Stimulated activated CD8-positive, alpha-beta memory T cell treated with anti-CD3 and anti-CD28 coated beads, Interleukin-15, amount 100 ng/mL, for 24 hours (primary cell): ENCODE measurements around the gene SMYD4.
"Not testable (repeated sequence)": the region's sequence is repeated elsewhere in the genome, so short reads cannot be mapped to it uniquely, and the experiment has no call there.

Experiments
- DNase-seq: peaks from one replicate; pipeline ENCODE4 v3.0.0-alpha.2; 2020; ENCODE audit warnings: low read depth

SMYD4 gene

DNA sequence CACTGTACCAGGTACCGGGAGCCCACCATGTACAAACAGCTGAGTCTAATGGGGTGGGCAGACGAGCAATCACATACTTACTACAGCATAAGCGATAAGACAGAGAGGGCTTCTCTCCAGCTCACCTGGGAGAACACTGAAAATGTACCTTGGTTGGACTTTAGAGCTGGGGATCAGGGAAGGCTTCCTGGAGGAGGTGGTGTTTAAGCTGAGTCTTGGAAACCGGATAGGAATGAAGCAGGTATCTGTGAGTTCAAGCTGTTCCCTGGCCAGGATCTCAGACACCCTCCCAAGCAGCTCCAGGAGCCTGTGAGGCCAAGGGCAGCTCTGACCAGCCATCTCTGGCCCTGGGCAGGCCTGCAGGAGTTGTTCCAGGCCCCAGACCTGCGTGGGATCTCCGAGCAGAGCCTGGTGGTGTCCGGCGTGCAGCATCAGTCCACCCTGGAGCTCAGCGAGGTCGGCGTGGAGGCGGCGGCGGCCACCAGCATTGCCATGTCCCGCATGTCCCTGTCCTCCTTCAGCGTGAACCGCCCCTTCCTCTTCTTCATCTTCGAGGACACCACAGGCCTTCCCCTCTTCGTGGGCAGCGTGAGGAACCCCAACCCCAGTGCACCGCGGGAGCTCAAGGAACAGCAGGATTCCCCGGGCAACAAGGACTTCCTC lies 75.8 kb downstream of the SMYD4 start:
- no peak for DNase-seq

DNA sequence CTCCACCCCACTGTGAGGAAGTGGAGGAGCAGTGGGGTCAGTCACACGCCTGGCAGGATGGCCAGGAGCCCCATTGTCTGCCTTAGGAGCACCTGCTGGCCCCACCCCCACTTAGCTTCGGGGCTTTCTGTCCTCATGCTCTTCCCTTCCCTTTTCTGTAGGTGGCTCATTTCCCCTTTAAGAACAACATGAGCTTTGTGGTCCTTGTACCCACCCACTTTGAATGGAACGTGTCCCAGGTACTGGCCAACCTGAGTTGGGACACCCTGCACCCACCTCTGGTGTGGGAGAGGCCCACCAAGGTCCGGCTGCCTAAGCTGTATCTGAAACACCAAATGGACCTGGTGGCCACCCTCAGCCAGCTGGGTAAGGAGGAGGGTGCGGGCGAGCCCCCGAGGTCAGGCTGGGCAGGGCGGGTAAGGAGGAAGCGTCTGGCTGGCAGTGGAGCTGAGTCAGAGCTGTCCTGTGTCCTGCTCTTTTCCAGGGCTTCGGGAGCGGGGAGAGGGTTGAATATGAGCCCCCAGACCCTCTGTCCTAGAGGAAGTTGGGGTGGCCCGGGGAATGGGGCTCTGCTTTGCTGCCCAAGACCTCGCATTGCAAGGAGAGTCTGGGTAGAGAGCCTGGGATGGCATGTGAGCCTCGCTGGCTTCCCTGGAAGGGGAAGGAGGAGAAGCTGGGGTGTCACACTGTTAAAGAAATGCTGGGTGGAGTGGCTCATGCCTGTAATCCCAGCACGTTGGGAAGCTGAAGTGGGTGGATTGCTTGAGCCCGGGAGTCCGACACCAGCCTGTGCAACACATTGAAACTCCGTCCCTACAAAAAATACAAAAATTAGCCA lies 77.1 kb downstream of the SMYD4 start:
- DNase-seq, result no peak

DNA sequence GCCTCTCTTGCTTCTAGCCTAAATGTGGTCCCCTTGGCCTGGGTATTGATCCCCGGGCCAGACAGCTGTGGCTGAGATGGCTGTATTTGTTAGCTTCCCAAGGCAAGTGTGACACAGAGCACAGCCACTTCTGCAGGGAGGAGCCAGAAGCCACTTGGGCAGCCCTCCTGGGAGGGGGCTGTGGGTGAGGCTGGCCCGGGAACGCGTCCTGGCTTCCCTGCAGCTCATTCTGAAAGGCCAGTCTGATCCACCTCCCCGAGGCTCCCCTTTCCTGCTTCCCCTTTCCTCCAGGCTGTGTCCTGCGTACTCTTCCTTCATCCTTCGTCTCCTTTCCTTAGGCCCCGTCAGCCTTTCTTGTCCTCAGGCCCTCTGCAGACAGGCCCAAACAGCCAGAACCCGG lies 79.1 kb downstream of the SMYD4 start:
- no peak for DNase-seq

DNA sequence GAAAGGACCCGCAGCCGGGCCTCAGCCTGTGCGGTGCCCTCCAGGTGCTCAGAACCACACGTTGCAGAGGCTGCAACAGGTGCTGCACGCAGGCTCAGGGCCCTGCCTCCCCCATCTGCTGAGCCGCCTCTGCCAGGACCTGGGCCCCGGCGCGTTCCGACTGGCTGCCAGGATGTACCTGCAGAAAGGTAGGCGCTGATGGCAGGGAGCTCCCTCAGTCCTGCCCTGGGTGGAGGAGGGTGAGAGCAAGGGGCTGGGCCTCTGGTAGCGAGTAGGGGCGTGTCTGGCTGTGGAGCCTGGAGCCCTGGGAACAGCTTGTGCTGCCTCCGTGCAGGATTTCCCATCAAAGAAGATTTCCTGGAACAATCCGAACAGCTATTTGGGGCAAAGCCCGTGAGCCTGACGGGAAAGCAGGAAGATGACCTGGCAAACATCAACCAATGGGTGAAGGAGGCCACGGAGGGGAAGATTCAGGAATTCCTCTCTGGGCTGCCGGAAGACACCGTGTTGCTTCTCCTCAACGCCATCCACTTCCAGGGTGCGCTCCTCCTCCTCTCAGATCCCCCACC lies 82.6 kb downstream of the SMYD4 start:
- no peak for DNase-seq

DNA sequence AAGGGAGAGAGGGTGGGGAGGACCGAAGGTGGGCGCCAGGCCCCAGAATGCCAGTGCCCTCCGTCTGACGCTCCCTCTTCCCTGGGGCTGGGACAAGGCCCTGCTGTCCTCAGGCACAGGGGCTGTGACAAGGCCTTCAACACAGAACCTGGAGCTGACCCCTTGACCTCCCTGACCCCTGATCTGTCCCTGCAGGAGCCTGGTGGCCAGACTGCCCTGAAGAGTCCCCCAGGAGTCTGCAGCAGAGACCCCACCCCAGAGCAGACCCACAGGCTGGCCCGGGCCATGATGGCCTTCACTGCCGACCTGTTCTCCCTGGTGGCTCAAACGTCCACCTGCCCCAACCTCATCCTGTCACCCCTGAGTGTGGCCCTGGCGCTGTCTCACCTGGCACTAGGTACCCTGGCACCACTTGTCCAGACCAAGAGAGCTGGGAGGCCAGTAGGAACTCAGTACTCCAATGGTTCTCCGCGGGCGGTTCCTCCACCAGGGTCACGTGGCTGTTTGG lies 84.1 kb downstream of the SMYD4 start:
- DNase-seq, result no peak

DNA sequence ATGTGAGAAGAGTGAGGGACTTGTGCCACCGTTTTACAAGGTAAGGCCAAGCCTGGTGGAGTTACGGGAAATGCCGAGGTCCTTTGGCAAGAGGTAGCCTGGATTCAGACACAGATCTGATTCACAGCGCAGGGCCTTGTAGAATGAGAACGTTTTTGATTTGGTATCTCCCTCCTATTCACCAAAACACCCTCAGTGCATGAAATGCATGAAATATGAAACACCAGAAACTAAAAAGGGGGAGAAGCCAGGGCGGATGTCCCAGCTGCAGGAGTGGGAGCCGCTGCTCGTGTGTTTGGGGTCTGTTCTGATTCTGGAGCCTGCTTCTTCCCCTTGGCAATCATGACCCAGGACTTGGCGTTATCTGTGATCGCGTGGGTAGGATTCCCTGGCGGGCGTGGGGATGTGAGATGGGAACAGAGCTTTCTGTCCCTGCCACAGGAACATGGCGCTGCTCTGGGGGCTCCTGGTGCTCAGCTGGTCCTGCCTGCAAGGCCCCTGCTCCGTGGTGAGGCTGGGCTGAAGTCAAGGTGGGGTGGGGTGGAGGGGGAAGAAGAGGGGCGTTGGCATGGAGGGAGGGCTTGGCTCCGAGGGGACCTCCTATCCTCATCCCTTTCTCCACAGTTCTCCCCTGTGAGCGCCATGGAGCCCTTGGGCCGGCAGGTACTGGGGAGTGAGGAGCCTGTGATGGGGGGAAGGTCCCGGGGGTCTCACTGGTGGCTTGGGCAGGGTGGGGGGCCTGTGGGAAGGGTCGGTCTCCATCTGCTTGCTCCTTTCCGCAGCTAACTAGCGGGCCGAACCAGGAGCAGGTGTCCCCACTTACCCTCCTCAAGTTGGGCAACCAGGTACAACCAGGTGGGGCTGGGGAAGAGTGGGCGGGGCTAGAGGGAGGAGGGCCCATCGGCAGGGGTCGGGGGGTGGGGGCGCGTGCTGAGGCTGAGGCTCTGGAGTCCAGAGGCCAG lies 84.9 kb downstream of the SMYD4 start:
- no peak for DNase-seq

DNA sequence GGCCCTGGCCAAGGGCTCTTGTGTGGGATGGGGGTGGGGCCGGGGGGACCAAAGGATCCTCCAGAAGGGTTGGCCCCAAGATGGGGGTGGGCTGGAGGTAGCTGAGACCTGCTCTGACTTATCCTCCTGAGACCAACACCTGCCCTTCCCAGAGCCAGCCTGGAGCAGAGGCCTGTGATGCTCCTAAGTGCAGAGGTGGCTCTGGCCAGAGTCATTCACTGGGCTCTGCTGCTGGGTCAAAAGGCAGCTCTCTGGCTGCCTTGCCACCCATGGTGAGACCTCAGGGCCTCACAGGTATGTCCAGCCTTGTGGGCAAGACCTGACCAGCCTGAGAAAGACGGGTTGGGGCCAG lies 86.6 kb downstream of the SMYD4 start:
- DNase-seq, result no peak

DNA sequence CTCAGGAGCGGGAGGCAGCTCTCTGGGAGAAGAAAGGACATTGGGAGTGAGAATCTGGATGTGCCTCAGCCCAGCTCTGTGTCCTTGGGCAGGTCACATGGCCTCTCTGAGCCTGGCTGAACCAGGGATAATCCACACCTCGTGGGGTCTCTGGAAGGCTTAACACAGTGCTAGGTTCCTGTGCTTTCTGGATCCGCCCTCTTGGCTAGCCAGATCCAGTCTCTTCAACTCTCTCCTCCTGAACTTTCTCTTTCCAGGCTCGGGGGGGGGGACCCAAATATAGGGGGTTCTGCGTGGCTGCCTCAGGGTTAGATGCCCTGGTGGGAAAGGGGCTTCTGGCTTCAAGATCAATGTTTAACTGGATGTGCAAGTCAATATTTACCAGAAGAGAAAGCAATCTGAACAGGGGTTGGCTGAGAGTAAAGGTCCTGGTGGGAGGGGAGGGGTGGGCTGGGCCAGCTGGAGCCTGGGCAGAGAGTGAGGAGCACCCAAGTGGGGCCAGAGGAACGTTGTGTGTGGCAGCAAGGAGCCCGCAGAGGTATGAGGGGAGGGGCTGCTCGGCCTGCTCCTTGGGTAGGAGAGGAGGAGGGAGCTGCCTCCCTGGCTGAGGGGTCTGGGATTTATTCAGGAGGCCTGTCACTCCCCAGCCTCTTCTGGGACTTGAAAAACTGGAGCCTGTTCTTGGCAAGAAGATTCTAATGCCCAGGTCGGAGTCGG lies 87.2 kb downstream of the SMYD4 start, which contains the start of gene SERPINF2:
TSS of gene SERPINF2 (plus strand) at position 501 of the 717 bp plus-strand sequence. CDS start 2,125 bp downstream, outside the sequence.
- no peak for DNase-seq

DNA sequence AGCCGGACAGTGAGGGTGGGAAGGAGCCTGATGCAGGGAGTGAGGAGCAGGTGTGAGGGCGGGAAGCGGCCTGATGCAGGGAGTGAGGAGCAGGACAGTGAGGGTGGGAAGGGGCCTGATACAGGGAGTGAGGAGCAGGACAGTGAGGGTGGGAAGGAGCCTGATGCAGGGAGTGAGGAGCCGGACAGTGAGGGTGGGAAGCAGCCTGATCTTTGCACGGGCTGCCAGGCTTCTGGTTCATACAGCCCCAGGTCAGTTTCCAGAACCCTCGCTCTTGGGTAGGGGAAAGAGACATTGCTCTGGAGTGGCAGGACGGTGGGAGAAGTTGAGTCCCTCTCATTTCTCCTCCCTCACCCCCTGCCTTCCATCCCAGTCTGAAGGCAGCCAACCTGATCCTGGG lies 87.8 kb downstream of the SMYD4 start:
- not testable (repeated sequence) for DNase-seq

DNA sequence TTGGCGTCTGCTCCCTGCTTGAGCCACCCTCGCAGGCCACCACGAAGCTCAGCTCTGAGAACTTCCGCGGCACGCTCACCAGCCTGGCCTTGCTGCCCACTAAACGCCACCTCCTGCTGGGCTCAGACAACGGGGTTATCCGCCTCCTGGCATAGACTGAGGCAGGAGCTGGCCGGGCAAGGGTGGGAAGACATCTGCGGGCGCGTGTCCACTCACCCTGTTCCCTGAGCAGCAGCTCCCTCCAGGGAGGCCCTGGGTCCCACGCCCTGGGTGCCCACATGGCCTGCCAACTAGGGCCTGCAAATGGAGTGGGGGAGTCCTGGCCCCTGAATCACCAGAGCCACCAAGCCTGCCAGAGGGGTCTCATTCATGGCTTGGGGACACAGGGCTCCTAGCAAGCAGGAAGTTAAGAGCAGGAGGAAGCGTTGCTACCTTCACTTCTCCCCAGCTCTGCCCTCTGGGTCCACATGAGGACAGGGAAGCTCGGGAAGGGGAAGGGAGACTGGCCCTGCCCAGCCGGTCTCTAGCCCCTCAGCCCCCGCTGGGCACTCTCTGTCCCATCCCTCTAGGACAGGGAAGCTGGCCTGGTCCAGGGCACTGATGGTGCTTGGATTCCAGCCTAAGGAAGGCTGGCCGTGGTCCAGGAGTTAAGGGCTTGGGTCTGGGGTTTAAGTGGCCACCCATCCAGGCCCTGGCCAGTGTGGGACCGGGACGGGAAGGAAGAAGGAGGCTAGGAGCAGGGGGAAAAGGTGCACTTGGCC lies 92.0 kb downstream of the SMYD4 start:
- no peak for DNase-seq

DNA sequence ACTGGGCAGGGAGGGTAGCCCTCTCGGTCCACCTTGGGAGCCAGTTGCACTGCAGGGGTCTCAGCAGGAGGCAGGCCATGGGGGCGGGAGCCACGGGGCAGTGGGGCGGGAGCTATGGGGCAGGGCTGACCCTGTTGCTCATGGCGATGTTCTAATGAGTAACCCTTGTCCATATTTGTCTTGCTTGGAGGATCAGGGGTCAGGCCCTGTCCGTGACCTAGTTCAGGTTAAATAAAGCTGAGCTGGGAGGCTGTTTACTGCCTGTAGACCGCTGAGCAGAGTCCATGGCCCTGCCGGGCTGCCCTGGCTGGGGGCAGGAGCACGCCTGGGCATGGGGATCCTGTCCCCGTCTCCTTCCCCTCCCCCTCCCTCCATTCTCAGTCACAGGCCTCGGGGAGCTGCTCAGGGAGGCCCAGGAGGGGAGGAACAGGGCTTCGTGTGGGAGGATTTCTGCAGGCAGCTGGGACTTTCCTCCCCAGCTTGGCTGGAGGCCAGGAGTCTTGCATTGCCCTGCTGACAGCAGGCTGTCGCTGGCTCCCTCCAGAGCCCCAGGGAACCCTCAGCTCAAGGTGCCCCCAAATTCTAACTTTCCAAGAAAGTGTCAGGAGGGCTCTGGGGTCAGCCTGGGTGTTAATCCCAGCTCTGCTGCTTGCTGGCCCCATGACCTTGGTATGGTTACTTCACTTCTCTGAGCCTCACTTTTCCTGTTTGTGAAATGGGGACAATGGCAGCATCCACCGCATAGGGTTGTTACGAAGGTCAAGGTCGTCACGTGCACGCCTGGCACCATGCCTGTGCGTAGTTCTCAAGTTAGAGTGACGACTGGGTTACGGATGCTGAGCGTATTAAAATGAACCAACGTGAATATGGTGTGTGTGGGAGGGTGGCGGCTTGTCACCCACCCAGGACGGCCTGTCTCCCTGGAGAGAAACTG lies 93.1 kb downstream of the SMYD4 start:
- DNase-seq, result no peak

DNA sequence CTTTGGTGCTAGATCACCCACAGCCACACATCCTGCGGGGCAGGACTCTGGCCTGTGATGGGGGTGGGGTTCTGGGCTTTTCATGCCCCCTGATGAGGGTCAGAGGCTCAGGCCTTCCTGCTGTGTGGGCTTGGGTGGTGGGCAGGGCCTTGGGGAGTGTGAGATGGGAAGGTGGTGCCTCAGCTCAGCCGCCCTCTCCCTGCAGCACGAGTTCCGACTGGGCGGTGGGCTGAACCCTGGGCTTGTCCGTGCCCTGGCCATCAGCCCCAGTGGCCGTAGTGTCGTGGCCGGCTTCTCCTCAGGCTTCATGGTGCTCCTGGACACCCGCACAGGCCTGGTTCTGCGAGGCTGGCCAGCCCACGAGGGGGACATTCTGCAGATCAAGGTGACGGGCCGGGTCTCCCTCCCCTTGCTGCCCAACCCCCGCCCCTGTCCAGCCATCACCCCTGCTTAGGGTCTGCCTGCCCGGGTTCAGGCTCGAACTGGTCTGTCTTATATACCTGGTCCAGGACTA lies 93.8 kb downstream of the SMYD4 start:
- DNase-seq, result no peak

DNA sequence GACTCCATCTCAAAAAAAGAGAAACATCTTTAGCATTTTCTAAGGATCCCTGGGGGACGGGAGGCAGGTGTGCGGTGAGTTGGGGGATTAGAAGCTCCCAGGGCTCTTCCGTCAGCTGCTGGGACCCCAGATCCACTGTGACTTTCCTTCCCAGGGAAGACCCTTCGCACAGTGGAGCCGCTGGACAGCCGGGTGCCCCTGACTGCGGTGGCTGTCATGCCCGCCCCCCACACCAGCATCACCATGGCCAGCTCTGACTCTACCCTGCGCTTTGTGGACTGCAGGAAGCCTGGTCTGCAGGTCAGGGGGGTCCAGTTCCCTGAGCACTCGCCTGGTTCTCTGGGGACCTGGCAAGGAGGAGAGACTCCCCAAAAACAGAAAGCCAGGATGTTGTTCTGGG lies 94.3 kb downstream of the SMYD4 start:
- DNase-seq, result no peak

DNA sequence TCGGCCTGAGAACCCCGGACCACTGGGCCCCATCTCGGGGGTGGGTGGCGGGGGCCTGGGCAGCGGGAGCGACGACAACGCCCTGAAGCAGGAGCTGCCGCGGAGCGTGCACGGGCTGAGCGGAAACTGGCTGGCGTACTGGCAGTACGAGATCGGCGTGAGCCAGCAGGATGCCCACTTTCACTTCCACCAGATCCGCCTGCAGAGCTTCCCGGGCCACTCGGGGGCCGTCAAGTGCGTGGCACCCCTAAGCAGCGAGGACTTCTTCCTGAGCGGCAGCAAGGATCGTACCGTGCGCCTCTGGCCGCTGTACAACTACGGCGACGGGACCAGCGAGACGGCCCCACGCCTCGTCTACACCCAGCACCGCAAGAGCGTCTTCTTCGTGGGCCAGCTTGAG lies 95.9 kb downstream of the SMYD4 start:
- no peak for DNase-seq

DNA sequence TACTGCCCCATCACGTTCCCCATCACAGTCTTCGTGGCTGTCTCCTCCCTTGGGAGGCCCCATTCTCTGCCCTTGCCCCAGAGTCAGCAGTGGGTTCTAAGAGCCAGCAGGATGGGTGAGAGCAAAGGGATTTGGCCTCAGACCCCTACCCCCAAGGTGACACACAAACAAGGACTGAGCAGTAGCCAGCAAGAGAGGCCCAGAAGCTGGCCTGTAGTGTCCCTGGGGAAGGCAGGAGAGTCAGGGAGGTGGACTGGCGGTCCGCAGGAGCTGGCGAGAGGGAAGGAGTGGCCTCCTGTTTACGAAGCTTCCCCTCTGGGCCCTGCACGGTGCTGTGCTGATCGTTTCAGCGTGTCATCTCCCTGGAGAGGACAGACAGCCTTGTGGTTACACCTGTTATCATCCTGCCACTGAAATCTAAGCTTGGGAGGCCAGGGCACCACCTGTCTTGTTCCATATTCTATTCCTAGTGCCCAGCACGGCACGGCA lies 96.8 kb downstream of the SMYD4 start:
- DNase-seq, result no peak

DNA sequence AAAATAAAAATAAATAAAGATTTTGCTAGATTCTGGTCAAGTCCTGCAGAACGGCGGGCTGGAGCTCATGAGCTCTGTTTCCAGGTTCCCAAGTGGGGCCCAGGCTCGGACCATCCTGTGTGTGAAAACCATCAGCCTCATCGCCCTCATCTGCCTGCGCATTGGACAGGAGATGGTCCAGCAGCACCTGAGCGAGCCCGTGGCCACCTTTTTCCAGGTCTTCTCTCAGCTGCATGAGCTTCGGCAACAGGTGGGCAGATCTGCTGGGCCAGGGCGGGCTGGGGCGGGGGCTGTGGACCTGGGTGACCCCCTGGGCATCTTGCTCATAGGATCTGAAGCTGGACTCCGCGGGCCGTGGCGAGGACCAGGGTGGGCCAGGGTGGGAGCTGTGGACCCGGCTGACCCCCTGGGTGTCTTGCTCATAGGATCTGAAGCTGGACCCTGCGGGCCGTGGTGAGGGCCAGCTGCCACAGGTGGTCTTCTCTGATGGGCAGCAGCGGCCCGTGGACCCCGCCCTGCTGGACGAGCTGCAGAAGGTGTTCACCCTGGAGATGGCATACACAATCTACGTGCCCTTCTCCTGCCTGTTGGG lies 97.4 kb downstream of the SMYD4 start:
- DNase-seq, result no peak

DNA sequence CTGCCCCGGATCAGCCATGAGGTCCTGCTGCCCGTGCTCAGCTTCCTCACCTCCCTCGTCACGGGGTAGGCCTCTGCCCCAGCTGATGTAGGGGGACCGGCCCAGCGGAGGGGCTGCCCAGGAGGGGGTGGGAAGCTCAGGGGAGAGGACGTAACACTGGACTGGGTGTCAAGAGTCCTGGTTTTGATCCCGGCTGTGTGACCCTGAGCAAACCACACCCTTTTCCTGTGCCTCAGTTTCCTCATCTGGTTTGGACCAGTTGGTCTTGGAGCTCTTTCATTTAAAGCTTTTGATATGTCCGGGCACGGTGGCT lies 98.6 kb downstream of the SMYD4 start:
- DNase-seq, result no peak

DNA sequence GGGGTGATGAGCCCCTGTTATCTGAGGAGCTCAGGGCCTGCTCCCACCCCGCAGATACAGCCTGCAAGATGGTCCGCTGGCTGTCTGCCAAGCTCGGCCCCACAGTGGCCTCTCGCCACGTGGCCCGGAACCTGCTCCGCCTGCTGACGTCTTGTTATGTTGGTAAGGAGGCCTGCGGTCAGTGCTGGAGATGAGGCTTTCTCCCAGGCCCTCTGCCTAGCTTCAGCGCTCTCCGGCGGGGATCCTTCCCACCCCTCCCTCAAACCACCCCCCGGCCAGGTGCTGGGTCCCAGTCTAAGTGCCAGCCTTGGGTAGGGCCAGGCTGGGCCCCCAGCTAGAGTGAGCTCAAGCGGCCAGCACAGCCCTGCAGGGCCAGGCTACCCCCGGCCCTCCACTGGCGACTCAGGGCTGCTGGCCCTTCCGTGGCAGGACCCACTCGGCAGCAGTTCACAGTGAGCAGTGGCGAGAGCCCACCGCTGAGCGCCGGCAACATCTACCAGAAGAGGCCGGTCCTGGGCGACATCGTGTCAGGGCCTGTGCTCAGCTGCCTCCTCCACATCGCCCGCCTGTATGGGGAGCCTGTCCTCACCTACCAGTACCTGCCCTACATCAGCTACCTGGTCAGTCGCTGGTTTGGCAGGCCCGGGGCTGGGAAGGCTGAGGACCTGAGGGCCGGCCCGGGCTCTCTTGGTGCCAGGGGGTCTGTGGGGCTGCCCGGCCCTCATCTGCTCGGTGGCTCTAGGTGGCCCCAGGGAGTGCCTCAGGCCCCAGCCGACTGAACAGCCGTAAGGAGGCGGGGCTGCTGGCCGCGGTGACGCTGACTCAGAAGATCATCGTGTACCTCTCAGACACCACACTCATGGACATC lies 99.1 kb downstream of the SMYD4 start:
- DNase-seq, result no peak
